NCI-H2196 treated with DMSO at 0.1 percent for 48 hours (cell line): ENCODE data around the gene CCDC92.
"Not testable (repeated sequence)": the region's sequence is repeated elsewhere in the genome, so short reads cannot be mapped to it uniquely, and the experiment has no call there.

ENCODE experiments used
- DNase-seq: peaks from one replicate; lab custom pipeline; 2025; ENCODE audit not compliant: unreplicated experiment; lab: John Stamatoyannopoulos, UW

The CCDC92 gene

GRCh38 chr12:123950476-123951349, 21.9 kb downstream of the CCDC92 start:
- DNase-seq = no peak

GRCh38 chr12:123949770-123950165, 22.9 kb downstream of the CCDC92 start:
- no peak for DNase-seq

- DNase-seq = no peak
These were observed 23.5 kb downstream of the CCDC92 start for GRCh38 chr12:123948796-123949769.

- no peak for DNase-seq
These were observed 24.2 kb downstream of the CCDC92 start for GRCh38 chr12:123948401-123948795.

- DNase-seq = not testable (repeated sequence)
These were observed 25.1 kb downstream of the CCDC92 start for GRCh38 chr12:123947531-123947930.

GRCh38 chr12:123946516-123947505, 25.8 kb downstream of the CCDC92 start:
- not testable (repeated sequence) for DNase-seq

- no peak for DNase-seq
These were observed 26.5 kb downstream of the CCDC92 start for GRCh38 chr12:123946152-123946515.

- DNase-seq = no peak
These were observed 27.1 kb downstream of the CCDC92 start for GRCh38 chr12:123945287-123946151.

GRCh38 chr12:123944696-123945095, 27.9 kb downstream of the CCDC92 start:
- DNase-seq = no peak

GRCh38 chr12:123943816-123944215, 28.8 kb downstream of the CCDC92 start:
- DNase-seq = no peak

- DNase-seq = no peak
These were observed 29.6 kb downstream of the CCDC92 start for GRCh38 chr12:123942911-123943648.

- DNase-seq = no peak
These were observed 30.4 kb downstream of the CCDC92 start for GRCh38 chr12:123942238-123942653.

- DNase-seq = no peak
These were observed 30.9 kb downstream of the CCDC92 start for GRCh38 chr12:123941624-123942237.

GRCh38 chr12:123941000-123941399, 31.6 kb downstream of the CCDC92 start:
- DNase-seq = no peak

- no peak for DNase-seq
These were observed 32.0 kb downstream of the CCDC92 start for GRCh38 chr12:123940627-123940966.

GRCh38 chr12:123939716-123940626, 32.7 kb downstream of the CCDC92 start:
- DNase-seq = no peak

GRCh38 chr12:123938679-123939480, 33.8 kb downstream of the CCDC92 start:
- no peak for DNase-seq
